ENCODE results near the gene ATF7.

DNA sequence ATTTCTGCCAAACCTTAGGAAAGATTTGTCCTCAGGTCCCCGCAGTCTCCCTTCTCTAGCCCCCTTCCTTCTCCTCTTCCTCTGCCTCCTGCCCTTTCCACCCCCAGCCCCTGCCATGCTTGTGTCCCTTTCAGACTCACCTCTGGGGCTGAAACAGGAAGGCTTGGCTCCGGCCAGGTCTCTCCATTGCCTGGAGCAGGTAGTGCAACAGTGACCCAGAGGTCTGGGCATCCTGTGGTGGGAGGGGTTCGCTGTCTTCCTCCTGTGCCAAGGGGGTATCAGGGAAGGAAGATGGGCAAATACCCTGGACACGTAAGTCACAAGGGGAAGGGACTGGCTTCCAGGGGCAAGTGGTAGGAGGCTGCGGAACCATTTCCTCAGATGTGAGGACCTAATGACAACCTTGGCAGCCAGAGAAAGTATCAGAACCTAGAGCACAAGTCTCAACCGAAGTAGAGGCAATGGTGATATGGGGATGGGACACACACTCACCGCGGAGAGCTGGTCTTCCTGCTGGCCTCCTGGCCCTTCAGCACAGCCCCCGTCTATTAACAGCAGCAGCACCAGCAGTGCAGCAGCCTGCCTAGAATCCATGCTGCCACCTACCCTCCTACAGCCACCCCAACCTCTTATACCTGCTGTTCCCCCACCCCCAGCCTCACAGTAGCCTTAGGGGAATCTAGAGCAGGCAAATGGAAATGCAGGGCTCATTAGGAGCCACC, 119.1 kb downstream of the ATF7 start, which contains the start of gene NPFF:
- TF ChIP-seq, protein P1, sequence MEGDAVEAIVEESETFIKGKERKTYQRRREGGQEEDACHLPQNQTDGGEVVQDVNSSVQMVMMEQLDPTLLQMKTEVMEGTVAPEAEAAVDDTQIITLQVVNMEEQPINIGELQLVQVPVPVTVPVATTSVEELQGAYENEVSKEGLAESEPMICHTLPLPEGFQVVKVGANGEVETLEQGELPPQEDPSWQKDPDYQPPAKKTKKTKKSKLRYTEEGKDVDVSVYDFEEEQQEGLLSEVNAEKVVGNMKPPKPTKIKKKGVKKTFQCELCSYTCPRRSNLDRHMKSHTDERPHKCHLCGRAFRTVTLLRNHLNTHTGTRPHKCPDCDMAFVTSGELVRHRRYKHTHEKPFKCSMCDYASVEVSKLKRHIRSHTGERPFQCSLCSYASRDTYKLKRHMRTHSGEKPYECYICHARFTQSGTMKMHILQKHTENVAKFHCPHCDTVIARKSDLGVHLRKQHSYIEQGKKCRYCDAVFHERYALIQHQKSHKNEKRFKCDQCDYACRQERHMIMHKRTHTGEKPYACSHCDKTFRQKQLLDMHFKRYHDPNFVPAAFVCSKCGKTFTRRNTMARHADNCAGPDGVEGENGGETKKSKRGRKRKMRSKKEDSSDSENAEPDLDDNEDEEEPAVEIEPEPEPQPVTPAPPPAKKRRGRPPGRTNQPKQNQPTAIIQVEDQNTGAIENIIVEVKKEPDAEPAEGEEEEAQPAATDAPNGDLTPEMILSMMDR (conservative IDR thresholded peaks at IDR 0.05; ENCODE audit: low read depth, low read length): no peak
- no peak for TF ChIP-seq EZH2 (IDR thresholded peaks at IDR 0.05; ENCODE audit: borderline replicate concordance, low read depth, low read length, poor library complexity, severe bottlenecking)
